ENCODE measurements around the gene MTO1. TPM values are rescaled to one million over a fixed set of nuclear protein-coding genes. Genes with fewer than 3 reads are reported as not detected.
A peak's percentile ranks its signal among the peaks of the same experiment; 100 is the strongest.

The MTO1 gene
- total and polyA plus RNA-seq, 2 experiments from 2014 or later: 27.7 to 36.7 TPM

DNA sequence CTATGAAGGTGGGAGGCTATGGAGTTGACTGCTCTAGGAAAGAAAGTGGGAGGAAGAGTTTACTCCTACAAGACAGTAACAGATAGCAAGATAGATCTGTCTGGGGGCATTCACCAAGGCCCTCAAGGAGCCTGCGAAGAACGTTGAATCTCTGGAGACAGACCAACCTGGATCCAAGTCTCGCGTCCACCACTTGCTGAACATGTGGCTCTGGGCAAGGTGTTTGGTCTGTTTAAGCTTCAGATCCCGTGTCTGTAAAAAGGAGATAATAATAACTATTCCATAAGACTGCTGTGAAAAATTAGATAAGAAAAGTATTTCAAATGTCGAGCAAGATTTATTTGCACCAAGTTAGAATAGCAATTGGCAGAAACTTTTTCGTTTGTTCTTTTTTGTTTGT lies 67.4 kb downstream of the MTO1 start:
- peak overlapping the region; percentile 43; the same call in 1 of the 2 replicates for H2AFZ ChIP-seq
- no peak for TF ChIP-seq EZH2phosphoT487 (IDR thresholded peaks at IDR 0.05; ENCODE audit: unreplicated experiment)
- TF ChIP-seq EZH2 (IDR thresholded peaks at IDR 0.05; ENCODE audit: low read depth, unreplicated experiment): no peak
- TF ChIP-seq ZNF331 (CRISPR knock-in tag; IDR thresholded peaks at IDR 0.05; ENCODE audit: low read depth): no peak
- TF ChIP-seq STAT1 (IDR thresholded peaks at IDR 0.05; ENCODE audit: unreplicated experiment): no peak
- TF ChIP-seq ETS1 (IDR thresholded peaks at IDR 0.05): no peak
- TF ChIP-seq POLR2AphosphoS5 (IDR thresholded peaks at IDR 0.05; ENCODE audit: low read depth): no peak
- TF ChIP-seq ZNF114 (CRISPR knock-in tag; IDR thresholded peaks at IDR 0.05): no peak
- TF ChIP-seq CTCF (conservative IDR thresholded peaks at IDR 0.05; ENCODE audit: low read depth in 2 of 2): no peak
- TF ChIP-seq ZNF462 (CRISPR knock-in tag; IDR thresholded peaks at IDR 0.05): no peak
- TF ChIP-seq, protein P1, sequence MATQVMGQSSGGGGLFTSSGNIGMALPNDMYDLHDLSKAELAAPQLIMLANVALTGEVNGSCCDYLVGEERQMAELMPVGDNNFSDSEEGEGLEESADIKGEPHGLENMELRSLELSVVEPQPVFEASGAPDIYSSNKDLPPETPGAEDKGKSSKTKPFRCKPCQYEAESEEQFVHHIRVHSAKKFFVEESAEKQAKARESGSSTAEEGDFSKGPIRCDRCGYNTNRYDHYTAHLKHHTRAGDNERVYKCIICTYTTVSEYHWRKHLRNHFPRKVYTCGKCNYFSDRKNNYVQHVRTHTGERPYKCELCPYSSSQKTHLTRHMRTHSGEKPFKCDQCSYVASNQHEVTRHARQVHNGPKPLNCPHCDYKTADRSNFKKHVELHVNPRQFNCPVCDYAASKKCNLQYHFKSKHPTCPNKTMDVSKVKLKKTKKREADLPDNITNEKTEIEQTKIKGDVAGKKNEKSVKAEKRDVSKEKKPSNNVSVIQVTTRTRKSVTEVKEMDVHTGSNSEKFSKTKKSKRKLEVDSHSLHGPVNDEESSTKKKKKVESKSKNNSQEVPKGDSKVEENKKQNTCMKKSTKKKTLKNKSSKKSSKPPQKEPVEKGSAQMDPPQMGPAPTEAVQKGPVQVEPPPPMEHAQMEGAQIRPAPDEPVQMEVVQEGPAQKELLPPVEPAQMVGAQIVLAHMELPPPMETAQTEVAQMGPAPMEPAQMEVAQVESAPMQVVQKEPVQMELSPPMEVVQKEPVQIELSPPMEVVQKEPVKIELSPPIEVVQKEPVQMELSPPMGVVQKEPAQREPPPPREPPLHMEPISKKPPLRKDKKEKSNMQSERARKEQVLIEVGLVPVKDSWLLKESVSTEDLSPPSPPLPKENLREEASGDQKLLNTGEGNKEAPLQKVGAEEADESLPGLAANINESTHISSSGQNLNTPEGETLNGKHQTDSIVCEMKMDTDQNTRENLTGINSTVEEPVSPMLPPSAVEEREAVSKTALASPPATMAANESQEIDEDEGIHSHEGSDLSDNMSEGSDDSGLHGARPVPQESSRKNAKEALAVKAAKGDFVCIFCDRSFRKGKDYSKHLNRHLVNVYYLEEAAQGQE (IDR thresholded peaks at IDR 0.05; ENCODE audit: unreplicated experiment): no peak
- no peak for TF ChIP-seq NANOG (IDR thresholded peaks at IDR 0.05; ENCODE audit: borderline replicate concordance)
- no peak for TF ChIP-seq CREB1 (CRISPR knock-in tag; IDR thresholded peaks at IDR 0.05; ENCODE audit: low read depth)
- no peak for TF ChIP-seq JUNB (IDR thresholded peaks at IDR 0.05; ENCODE audit: unreplicated experiment)
- no peaks in the 10 kb centered on the region for H3K36me3 ChIP-seq (ENCODE audit: insufficient read depth)
- Mint-ChIP-seq H3K27ac (no peak overlapping the region), H3K4me1 (peaks cover 5% of the 10 kb centered on the region; the same call in 2 of the 3 replicates), H3K36me3 (ENCODE audit: low read depth) (no peaks in the 10 kb centered on the region), H3K4me3 (no peak overlapping the region), H3K27me3 (ENCODE audit: insufficient read depth, low read depth, poor library complexity) (peaks cover 5% of the 10 kb centered on the region), H3K9me3 (no peaks in the 10 kb centered on the region)
- no peaks in the 10 kb centered on the region for H3F3A ChIP-seq (replicated peaks; ENCODE audit: low read depth)
- no peaks in the 10 kb centered on the region for H4K20me1 ChIP-seq (replicated peaks; ENCODE audit: insufficient read depth)
- H3K4me2 ChIP-seq: no peak overlapping the region
- peaks cover 5% of the 10 kb centered on the region; the same call in 1 of the 2 replicates for H3K4me1 ChIP-seq (ENCODE audit: insufficient read depth)
- no peak overlapping the region for H3K27ac ChIP-seq (ENCODE audit: low read depth)
- no peaks in the 10 kb centered on the region for H3K27me3 ChIP-seq (ENCODE audit: insufficient read depth)
- H3K4me3 ChIP-seq: no peak overlapping the region
- H3K79me2 ChIP-seq (replicated peaks; ENCODE audit: insufficient read depth): no peaks in the 10 kb centered on the region
- DNase-seq (ENCODE audit: low spot score): no peak
- ATAC-seq: no peak
- H3K9me2 ChIP-seq (ENCODE audit: insufficient read depth): peaks cover 3% of the 10 kb centered on the region; the same call in 1 of the 2 replicates
